ENCODE results near the gene MATN4.

DNA sequence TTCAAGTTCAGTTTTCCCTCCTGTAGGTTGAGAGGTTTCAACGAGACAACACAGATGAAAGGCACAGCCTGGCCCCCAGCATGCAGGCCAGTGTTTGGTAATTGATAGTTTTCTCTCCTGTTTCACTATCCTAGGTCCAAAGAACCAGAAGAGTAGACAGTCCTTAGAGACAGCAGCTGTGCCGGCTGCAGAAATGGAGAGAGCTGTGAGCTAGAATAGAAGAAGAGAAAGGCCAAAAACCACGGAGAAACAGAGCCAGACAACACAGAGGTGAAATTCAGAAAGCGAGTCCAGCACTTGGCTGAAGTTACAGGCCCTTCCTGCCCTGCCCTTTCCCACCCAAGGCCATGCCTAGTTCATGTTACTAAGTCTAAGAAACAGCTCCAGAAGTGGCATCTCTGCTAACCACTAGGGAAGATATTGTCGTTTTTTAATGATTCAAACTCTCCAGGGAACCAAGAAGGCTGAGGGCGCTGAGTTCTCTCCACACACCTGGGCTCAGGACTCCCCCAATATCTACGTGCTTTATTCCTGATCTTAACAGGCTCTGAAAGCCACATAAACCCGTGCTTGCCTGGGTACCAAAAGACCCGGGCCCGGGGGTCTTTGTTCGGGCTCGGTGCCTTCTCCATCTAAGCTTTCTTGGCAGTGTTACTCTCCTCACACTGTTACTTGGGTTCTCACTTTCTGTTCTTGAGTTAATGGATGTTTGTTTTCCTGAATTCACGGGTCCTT is 18.0 kb downstream of the MATN4 start:
- no peak for TF ChIP-seq POLR2AphosphoS5 (IDR thresholded peaks at IDR 0.05)
- no peak for TF ChIP-seq CTCF (IDR thresholded peaks at IDR 0.05)

Data from transverse colon (tissue), 4 donors.